K562 treated with DMSO at 1 percent for 24 hours (cell line): ENCODE measurements around the gene TADA3. TPM values are rescaled to one million over a fixed set of nuclear protein-coding genes. Genes with fewer than 3 reads are reported as not detected.

Source experiments
- total RNA-seq: library from RNA; unstranded; fragments of 300-600 nt; gene quantifications from 2 replicates; pipeline ENCODE4 v1.2.3, GENCODE V29; 2022; ENCODE audit warnings: low read depth; ENCODE audit not compliant: insufficient read depth

Gene TADA3, protein sequence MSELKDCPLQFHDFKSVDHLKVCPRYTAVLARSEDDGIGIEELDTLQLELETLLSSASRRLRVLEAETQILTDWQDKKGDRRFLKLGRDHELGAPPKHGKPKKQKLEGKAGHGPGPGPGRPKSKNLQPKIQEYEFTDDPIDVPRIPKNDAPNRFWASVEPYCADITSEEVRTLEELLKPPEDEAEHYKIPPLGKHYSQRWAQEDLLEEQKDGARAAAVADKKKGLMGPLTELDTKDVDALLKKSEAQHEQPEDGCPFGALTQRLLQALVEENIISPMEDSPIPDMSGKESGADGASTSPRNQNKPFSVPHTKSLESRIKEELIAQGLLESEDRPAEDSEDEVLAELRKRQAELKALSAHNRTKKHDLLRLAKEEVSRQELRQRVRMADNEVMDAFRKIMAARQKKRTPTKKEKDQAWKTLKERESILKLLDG
- total RNA-seq = 122 and 125 TPM in 2 replicates

DNA sequence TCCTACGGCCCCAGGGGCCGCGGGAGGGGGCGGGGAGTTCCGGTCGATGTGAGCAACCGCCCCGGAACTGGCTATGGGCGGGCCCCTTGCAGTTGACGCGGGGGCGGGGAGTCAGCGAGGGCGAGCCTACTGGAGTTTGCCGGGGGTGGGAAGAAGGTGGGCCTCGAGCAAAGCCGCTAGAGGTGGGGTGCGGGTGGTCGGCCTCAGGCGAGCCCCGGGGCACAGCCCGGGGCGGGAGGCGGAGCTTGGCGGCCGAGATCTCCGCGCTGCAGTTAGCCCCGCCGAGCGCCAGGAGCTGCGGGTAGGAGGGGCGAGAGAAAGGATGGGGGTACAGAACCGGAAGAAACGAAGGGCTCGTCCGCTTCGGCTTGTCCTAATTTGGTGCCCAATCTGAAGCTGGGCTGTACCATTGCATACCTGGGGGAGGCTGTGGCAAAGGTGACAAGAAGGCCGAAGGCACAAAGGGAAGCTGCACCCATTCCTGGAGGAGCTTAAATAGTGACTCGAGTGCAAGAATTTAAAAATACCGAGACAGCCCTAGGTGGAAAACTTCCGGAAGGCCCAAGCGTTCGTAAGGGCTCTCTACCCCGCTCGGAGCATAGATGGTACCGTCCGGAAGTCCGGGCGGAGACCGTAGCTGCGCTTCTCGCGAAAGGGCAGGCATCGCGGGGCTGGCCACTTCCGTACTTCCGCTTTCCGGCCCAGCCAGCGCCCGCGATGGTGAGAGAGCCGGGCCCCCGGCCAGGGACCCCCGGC lies at the start of gene TADA3, which contains the start of gene ARPC4:
TSS of gene TADA3 (minus strand) at position 69 of the 756 bp plus-strand sequence. CDS start 1,007 bp downstream, outside the sequence.
TSS of gene ARPC4 (plus strand) at position 678 of the 756 bp plus-strand sequence. CDS start at position 718, 40 bp downstream.

DNA sequence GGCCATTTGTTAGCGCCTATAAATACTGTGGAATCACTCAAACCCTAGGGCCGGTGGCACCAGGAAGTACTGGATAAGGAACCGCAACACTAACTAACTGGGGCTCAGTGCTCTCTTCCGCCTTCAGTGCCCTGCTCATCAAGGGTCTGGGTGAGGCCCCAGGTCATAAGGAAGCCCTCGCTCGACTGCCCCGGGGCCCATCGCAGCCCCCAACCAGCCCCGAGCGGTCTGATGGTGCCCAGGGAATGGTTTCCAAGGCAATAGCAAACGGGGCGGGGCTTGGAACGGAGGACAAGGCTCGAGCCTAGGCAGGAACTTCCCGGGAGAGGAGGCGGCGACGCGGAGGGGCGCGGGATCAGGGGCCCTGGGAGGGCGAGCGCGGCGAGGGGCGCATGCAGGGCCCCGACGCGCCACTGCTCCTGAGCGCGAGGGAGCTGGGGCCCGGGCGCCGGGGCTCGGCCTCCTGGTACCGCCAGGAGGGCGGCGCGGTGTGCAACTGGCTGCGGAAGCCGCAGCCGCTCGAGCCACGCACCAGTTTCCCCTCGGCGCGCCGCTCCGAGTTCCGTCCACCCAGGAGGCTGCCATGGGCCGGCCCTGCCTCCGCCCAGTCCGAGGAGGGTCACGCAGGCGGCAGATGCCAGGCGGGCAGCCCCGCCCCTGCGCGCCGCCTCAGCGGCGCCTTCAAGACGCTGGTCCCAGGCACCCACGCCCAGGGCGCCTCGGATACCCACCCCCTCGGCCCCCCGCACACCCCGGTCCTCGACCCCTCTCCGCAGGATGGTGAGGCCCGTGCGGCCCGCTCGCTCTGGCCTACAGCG lies 17.6 kb upstream of the TADA3 start, which contains the start of gene TTLL3:
TSS of gene TTLL3 (plus strand) at position 648 of the 818 bp plus-strand sequence. CDS start 400 bp downstream, outside the sequence.

DNA sequence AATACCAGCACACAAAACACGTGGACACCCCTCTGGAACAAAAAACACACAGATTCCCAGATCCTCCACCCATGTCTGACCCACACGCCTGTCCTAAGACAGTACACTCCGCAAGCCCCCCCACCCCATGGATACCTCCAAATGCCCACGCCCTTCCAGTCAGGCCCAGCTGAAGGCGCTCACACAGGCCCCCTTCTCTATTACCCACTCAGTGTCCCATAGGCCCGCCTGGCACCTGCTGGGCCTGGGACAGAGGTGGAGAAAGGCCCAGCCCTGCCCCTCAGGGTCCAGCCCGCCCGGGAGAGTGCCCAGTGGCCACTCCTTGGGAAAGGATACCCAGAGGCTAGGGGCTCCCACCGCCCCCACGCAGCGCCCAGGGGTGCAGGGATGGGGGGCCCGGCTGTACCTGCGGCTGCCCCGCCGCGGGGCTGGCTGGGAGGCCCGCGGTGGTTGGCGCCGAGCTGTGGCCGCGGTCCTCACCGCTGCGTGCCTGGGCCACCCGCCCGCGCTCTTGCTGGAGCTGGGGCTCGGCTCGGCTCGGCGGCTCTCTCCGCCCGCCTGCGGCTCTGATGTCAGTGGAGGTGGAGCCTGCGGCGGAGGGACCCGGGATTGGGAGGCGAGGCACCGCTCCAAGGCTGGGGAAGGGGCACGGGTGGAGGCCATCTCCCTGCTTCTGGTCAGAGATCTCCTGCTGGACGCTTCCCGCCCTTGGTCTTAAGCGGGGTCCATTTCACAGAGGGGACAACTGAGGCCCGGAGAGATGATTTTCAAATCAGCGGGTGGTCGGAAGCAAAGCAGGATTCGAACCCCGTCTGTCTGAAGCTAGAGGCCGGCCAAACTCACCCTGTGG lies 22.6 kb downstream of the TADA3 start, which contains the start of gene CAMK1:
TSS of gene CAMK1 (minus strand) at position 522 of the 850 bp plus-strand sequence. CDS start 2,198 bp downstream, outside the sequence.

DNA sequence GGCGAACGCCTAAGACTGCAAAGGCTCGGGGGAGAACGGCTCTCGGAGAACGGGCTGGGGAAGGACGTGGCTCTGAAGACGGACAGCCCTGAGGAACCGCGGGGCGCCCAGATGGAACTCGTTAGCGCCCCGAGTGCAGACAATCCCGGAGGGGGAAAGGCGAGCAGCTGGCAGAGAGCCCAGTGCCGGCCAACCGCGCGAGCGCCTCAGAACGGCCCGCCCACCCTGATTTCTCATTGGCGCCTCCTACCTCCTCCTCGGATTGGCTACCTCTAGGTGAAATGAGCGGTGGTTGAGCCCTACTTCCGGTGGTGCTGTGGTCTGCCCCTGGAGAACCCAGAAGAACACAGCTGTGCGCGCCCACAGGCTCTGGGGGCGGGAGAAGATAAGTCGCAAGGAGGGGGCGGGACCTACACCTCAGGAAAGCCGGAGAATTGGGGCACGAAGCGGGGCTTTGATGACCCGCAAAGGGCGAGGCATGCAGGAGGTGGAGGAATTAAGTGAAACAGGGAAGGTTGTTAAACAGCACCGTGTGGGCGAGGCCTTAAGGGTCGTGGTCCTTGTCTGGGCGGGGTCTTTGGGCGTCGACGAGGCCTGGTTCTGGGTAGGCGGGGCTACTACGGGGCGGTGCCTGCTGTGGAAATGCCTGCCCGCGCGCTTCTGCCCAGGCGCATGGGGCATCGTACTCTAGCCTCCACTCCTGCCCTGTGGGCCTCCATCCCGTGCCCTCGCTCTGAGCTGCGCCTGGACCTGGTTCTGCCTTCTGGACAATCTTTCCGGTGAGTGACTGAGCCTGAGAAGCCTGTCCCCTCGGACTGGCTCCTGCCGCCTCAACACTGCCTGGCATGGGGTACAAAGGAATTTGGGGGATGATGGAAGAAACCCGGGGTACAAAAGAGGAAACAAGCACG lies 42.4 kb downstream of the TADA3 start, which contains the start of gene OGG1:
TSS of gene OGG1 (plus strand) at position 308 of the 911 bp plus-strand sequence. CDS start at position 643, 335 bp downstream.

DNA sequence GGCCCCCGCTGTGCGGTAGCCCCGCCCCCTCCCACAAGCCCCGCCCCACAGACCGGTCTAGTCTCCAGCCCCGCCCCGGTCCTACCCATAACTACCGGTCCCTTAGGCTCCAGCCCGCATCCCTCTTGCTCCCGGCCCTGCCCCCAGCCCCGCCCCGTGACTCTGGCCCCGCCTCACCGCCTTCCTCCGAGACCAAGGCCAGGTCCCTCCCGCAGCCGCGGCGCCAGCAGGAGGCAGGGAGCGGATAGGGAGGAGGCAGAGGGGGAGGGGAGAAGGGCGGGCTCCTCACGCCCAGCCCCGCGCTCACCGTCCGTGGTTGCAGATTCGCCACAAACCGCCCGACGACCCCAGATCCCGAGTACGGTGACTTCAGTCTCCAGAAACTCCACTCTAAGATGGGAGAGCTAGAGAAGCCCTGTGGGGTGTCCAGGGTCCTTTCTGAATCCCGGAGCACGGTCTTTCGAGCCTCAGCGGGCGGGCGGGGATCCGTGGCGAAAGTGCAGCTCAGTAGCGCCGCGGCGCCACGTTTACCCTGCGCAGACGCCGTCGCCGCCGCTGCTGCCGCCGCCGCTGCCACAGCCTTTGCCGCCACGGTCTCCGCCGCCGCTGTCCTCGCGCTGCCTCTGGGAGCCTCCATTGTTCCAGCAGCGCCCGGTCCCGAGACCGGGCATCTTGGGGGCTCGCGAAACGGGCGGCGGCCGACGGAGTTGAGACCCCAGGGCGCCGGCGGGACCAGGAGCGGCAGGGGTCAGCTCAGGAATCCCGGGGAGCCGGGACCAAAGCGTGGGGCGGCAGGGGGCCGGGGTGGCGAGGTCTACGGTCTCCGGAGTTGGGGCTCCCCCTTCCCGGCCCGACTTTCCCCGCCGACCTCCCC lies 60.8 kb downstream of the TADA3 start, which contains the start of gene BRPF1:
TSS of gene BRPF1 (plus strand) at position 530 of the 874 bp plus-strand sequence. CDS start 2,406 bp downstream, outside the sequence.

Other genes starting within 250 kb of the TADA3 start
- gene LHFPL4, start 238.7 kb downstream of the TADA3 start, total RNA-seq = not detected in 2 replicates
- gene MTMR14, start 143.0 kb downstream of the TADA3 start, total RNA-seq = 73.4 and 75.7 TPM in 2 replicates
- 0.34 and 0.74 TPM in 2 replicates for gene CPNE9, start 88.6 kb downstream of the TADA3 start, total RNA-seq
- 28.3 and 30.1 TPM in 2 replicates for gene BRPF1, start 60.7 kb downstream of the TADA3 start, total RNA-seq
- gene OGG1, start 42.5 kb downstream of the TADA3 start, total RNA-seq = 42.1 and 44.4 TPM in 2 replicates
- 11.5 and 12.9 TPM in 2 replicates for gene CAMK1, start 22.5 kb downstream of the TADA3 start, total RNA-seq
- gene ARPC4, start 609 bp upstream of the TADA3 start, total RNA-seq = 41.9 and 49.5 TPM in 2 replicates
- gene TTLL3, start 17.8 kb upstream of the TADA3 start, total RNA-seq = 57.5 and 59.2 TPM in 2 replicates
- gene RPUSD3, start 51.5 kb upstream of the TADA3 start, total RNA-seq = 110 and 113 TPM in 2 replicates
- gene CIDEC, start 87.8 kb upstream of the TADA3 start, total RNA-seq = not detected in 2 replicates
- gene JAGN1, start 98.1 kb upstream of the TADA3 start, total RNA-seq = 63.6 and 67.0 TPM in 2 replicates
- 0.30 and 0.50 TPM in 2 replicates for gene IL17RE, start 110.4 kb upstream of the TADA3 start, total RNA-seq
- gene IL17RC, start 124.6 kb upstream of the TADA3 start, total RNA-seq = 47.0 and 49.0 TPM in 2 replicates
- 28.5 and 31.8 TPM in 2 replicates for gene CRELD1, start 141.4 kb upstream of the TADA3 start, total RNA-seq
- 3.8 and 4.1 TPM in 2 replicates for gene PRRT3, start 159.9 kb upstream of the TADA3 start, total RNA-seq
- 46.7 and 52.2 TPM in 2 replicates for gene EMC3, start 194.4 kb upstream of the TADA3 start, total RNA-seq
- gene FANCD2, start 234.0 kb upstream of the TADA3 start, total RNA-seq = 34.1 and 54.1 TPM in 2 replicates